ENCODE data around the gene TSHZ2.

The TSHZ2 gene

DNA sequence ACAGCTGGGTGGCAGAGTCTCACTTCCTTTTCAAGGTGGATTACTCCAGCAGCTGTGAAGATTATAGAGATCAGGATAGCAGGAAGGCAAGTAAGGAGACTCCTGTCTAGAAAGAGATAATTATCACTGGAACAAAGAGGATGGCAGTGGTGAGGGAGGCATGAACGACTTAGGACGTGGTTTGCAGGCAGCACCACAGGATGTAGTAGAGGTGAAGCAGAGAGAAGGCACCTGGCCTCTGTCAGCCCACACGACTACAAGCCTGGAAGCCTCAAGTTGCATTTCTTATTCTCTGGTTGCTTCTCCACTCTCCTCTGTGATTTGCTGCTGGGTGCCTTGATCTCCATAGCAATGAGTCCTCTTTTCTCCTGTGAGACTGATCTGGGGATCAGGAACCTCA, 62.7 kb downstream of the TSHZ2 start:
- H4K20me1 ChIP-seq (ENCODE audit: insufficient read depth, low read length): no peaks in the 10 kb centered on the region
- no peaks in the 10 kb centered on the region for H3K27me3 ChIP-seq (ENCODE audit: insufficient read depth, low read length)
- H3K79me2 ChIP-seq (ENCODE audit: insufficient read depth, low read length): no peaks in the 10 kb centered on the region
- TF ChIP-seq, protein P1, sequence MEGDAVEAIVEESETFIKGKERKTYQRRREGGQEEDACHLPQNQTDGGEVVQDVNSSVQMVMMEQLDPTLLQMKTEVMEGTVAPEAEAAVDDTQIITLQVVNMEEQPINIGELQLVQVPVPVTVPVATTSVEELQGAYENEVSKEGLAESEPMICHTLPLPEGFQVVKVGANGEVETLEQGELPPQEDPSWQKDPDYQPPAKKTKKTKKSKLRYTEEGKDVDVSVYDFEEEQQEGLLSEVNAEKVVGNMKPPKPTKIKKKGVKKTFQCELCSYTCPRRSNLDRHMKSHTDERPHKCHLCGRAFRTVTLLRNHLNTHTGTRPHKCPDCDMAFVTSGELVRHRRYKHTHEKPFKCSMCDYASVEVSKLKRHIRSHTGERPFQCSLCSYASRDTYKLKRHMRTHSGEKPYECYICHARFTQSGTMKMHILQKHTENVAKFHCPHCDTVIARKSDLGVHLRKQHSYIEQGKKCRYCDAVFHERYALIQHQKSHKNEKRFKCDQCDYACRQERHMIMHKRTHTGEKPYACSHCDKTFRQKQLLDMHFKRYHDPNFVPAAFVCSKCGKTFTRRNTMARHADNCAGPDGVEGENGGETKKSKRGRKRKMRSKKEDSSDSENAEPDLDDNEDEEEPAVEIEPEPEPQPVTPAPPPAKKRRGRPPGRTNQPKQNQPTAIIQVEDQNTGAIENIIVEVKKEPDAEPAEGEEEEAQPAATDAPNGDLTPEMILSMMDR (IDR thresholded peaks at IDR 0.05; ENCODE audit: low read length): no peak
- TF ChIP-seq EZH2 (IDR thresholded peaks at IDR 0.05; ENCODE audit: borderline replicate concordance, low read length): no peak
- H3K4me3 ChIP-seq (ENCODE audit: low read depth, low read length, poor library complexity, severe bottlenecking): no peak overlapping the region
- H3K9me3 ChIP-seq (ENCODE audit: low read length): no peaks in the 10 kb centered on the region
- H3K9me2 ChIP-seq (ENCODE audit: low read depth, low read length): no peaks in the 10 kb centered on the region
- no peak overlapping the region for H3K27ac ChIP-seq (ENCODE audit: low read depth, low read length, poor library complexity, severe bottlenecking)
- H3K9ac ChIP-seq (ENCODE audit: low read length): no peak overlapping the region
- H3K4me1 ChIP-seq (ENCODE audit: insufficient read depth, low read length, severe bottlenecking): no peaks in the 10 kb centered on the region
- H3F3A ChIP-seq (ENCODE audit: insufficient read depth, low read length): no peaks in the 10 kb centered on the region
- no peak overlapping the region for H2AFZ ChIP-seq (ENCODE audit: low read length)
- no peak overlapping the region for H3K4me2 ChIP-seq (ENCODE audit: low read length)
- H3K36me3 ChIP-seq (ENCODE audit: insufficient read depth, low read length): no peaks in the 10 kb centered on the region; the same call in 1 of the 2 replicates

DNA sequence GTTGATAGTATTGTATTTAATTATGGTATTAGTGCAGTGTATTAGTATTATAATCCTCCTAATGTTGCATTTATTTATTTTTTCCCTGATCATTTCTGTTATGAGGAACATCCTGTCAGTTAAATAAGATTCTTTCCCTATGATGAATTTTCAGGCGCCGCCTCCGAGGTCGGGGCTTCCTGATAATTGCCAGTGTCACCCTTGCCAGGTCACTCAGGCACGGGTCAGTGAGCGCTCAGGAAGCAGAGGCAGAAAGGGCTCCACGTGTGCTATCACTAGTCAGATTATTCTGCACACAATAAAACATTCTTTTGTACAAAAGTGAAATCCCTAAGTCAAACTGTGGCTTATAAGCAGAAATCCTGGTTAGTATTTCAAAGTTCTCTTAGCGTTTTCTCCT, 64.8 kb downstream of the TSHZ2 start:
- no peak overlapping the region for H2AFZ ChIP-seq (ENCODE audit: low read length)
- no peaks in the 10 kb centered on the region for H4K20me1 ChIP-seq (ENCODE audit: insufficient read depth, low read length)
- H3K36me3 ChIP-seq (ENCODE audit: insufficient read depth, low read length): no peaks in the 10 kb centered on the region; the same call in 1 of the 2 replicates
- no peaks in the 10 kb centered on the region for H3K27me3 ChIP-seq (ENCODE audit: insufficient read depth, low read length)
- H3K9ac ChIP-seq (ENCODE audit: low read length): no peak overlapping the region
- H3K79me2 ChIP-seq (ENCODE audit: insufficient read depth, low read length): no peaks in the 10 kb centered on the region
- no peaks in the 10 kb centered on the region for H3F3A ChIP-seq (ENCODE audit: insufficient read depth, low read length)
- no peak overlapping the region for H3K27ac ChIP-seq (ENCODE audit: low read depth, low read length, poor library complexity, severe bottlenecking)
- TF ChIP-seq, protein P1 (IDR thresholded peaks at IDR 0.05; ENCODE audit: low read length): no peak
- no peak for TF ChIP-seq EZH2 (IDR thresholded peaks at IDR 0.05; ENCODE audit: borderline replicate concordance, low read length)
- no peaks in the 10 kb centered on the region for H3K9me2 ChIP-seq (ENCODE audit: low read depth, low read length)
- H3K4me1 ChIP-seq (ENCODE audit: insufficient read depth, low read length, severe bottlenecking): peaks cover 15% of the 10 kb centered on the region
- no peaks in the 10 kb centered on the region for H3K9me3 ChIP-seq (ENCODE audit: low read length)
- no peak overlapping the region for H3K4me3 ChIP-seq (ENCODE audit: low read depth, low read length, poor library complexity, severe bottlenecking)
- H3K4me2 ChIP-seq (ENCODE audit: low read length): no peak overlapping the region

GRCh38 chr20:53037621-53038020, 65.5 kb downstream of the TSHZ2 start:
- no peak for TF ChIP-seq EZH2 (IDR thresholded peaks at IDR 0.05; ENCODE audit: borderline replicate concordance, low read length)
- TF ChIP-seq, protein P1 (IDR thresholded peaks at IDR 0.05; ENCODE audit: low read length): no peak
- Histone ChIP-seq H3F3A (ENCODE audit: insufficient read depth, low read length) (no peaks in the 10 kb centered on the region), H3K9ac (ENCODE audit: low read length) (no peak overlapping the region), H3K79me2 (ENCODE audit: insufficient read depth, low read length) (no peaks in the 10 kb centered on the region), H2AFZ (ENCODE audit: low read length) (no peak overlapping the region), H3K4me3 (ENCODE audit: low read depth, low read length, poor library complexity, severe bottlenecking) (no peak overlapping the region), H3K36me3 (ENCODE audit: insufficient read depth, low read length) (no peaks in the 10 kb centered on the region; the same call in 1 of the 2 replicates), H4K20me1 (ENCODE audit: insufficient read depth, low read length) (no peaks in the 10 kb centered on the region), H3K4me2 (ENCODE audit: low read length) (no peak overlapping the region), H3K4me1 (ENCODE audit: insufficient read depth, low read length, severe bottlenecking) (peaks cover 15% of the 10 kb centered on the region), H3K27ac (ENCODE audit: low read depth, low read length, poor library complexity, severe bottlenecking) (no peak overlapping the region), H3K9me3 (ENCODE audit: low read length) (no peaks in the 10 kb centered on the region), H3K9me2 (ENCODE audit: low read depth, low read length) (no peaks in the 10 kb centered on the region), H3K27me3 (ENCODE audit: insufficient read depth, low read length) (no peaks in the 10 kb centered on the region)

Data from OCI-LY1 (cell line).